Mesenteric fat pad (tissue), 1 donor: ENCODE measurements around the gene ZFYVE28. TPM values are rescaled to one million over a fixed set of nuclear protein-coding genes. Genes with fewer than 3 reads are reported as not detected.
"Not testable (repeated sequence)": the region's sequence is repeated elsewhere in the genome, so short reads cannot be mapped to it uniquely, and the experiment has no call there.

Experiments
- DNase-seq: peaks from one replicate; pipeline ENCODE4 v3.0.0-alpha.2; 2020; ENCODE audit warnings: low spot score
- total RNA-seq: library from RNA; stranded (reverse); fragmentation: NEBNext Ultra II Directional; extraction: Animal tissue kit (Norgen Biotek cat#: 25700); gene quantifications from one replicate; pipeline ENCODE4 v1.2.1, GENCODE V29; 2021
- donor health status: DM: yes; HTN: yes; CAD: no.

ZFYVE28 gene
- total RNA-seq, 1 donor from 2014 or later, result 12.9 TPM

- no peak for DNase-seq
These were observed 187.4 kb downstream of the ZFYVE28 start for GRCh38 chr4:2231082-2231481.

DNA sequence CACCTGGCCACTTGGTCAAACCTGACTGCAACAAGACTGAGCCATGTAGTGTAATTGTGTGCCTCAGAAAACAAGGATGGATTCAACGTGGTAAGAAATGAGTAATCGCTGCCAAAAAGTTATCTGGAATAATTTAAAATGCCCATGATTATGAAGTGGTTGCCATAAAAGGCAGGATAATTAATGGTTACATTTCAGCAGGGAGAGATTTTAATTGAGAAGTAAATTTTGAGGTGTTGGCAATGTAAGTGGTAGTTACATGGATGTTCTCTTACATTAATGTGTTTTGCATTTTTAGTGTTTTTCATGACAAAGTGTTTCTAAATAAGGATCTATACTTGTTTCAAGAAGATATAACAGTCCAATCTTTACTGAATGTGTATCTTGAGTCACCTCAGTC, 192.2 kb downstream of the ZFYVE28 start:
- DNase-seq, result no peak

GRCh38 chr4:2222838-2223237, 195.6 kb downstream of the ZFYVE28 start:
- DNase-seq, result no peak

- not testable (repeated sequence) for DNase-seq
These were observed 197.1 kb downstream of the ZFYVE28 start for GRCh38 chr4:2221378-2221777.

DNA sequence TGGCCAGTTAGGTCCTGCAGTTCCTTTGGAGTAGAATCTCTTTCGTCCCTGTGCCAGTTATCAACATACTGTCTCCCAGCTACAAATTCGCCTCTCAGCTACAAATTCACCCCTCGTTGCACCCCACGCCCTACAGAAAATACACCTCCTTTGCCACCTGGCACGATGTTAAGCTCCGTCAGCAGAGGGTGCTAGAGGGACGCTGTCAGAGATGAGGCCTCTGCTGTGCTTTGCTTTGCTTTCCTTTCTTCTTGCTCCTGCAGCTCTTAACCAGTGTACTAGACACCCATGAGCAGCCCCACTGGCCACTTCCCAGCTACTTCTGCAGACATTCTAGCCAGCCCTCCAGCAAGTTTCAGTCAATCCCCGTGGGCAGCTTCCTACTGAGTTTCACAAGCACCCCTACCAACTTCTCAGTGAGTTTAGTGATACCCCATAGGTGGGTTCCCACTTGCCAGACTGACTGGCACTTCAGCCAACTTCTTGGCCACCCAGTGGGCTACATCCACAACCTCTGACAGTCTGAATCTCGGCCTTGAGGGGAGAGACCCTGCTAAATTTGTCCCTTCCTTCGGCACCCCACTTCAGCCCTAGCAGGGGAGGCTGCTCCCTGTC, 198.3 kb downstream of the ZFYVE28 start:
- DNase-seq, result no peak

Other genes starting within 250 kb of the ZFYVE28 start
- gene HAUS3, start 176.5 kb downstream of the ZFYVE28 start, total RNA-seq, result 12.7 TPM
- 12.8 TPM for gene POLN, start 176.5 kb downstream of the ZFYVE28 start, total RNA-seq
- 61.3 TPM for gene MXD4, start 156.5 kb downstream of the ZFYVE28 start, total RNA-seq
- not detected for gene CFAP99, start 310 bp upstream of the ZFYVE28 start, total RNA-seq
- 48.6 TPM for gene RNF4, start 50.5 kb upstream of the ZFYVE28 start, total RNA-seq
- gene FAM193A, start 118.0 kb upstream of the ZFYVE28 start, total RNA-seq, result 25.3 TPM